ENCODE results near the gene POTEF.
"Not testable (repeated sequence)": the region's sequence is repeated elsewhere in the genome, so short reads cannot be mapped to it uniquely, and the experiment has no call there.

The POTEF gene

GRCh38 chr2:130159376-130159775 is 30.4 kb upstream of the POTEF start:
- H3K9me3 ChIP-seq (ENCODE audit: control insufficient read depth in 2 of 2, low read length in 2 of 2); H3K27me3 ChIP-seq (ENCODE audit: control insufficient read depth in 2 of 2, insufficient read depth in 2 of 2, low read length in 2 of 2); H3K27ac ChIP-seq (ENCODE audit: low read depth in 2 of 2, low read length in 2 of 2); H3K4me3 ChIP-seq (ENCODE audit: low read length in 2 of 2); H3K9ac ChIP-seq (ENCODE audit: low read depth in 1 of 2, low read length in 2 of 2); H3K4me1 ChIP-seq (ENCODE audit: control insufficient read depth in 2 of 2, insufficient read depth in 2 of 2, low read length in 2 of 2): not testable (repeated sequence)
- H3K36me3 ChIP-seq (ENCODE audit: control insufficient read depth in 2 of 2, insufficient read depth in 2 of 2, low read length in 2 of 2): peaks cover 7 to 22% of the 10 kb centered on the region in 2 donors

DNA sequence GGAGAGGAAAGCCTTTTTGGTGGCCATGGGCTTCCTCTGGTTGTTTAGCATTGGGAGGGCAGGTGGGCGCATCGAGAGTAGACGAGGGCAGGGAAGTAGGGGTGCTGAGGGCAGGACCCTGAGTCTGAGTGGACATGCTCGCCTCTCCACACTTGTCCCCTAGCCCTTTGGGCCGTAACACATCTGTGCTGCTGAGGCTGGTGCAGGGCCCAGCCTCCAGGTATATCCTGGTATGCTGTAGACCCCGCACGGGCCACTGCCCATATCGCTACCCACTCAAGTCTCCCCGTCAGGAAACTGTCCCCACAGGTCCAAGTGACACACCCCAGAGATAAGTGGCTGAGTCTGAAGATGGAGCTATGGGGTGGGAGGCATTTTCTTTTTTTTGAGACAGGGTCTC is 29.6 kb upstream of the POTEF start:
- Histone ChIP-seq H3K36me3 (ENCODE audit: control insufficient read depth in 2 of 2, insufficient read depth in 2 of 2, low read length in 2 of 2) (peaks cover 7 to 15% of the 10 kb centered on the region in 2 donors), H3K9me3 (ENCODE audit: control insufficient read depth in 2 of 2, low read length in 2 of 2) (no peaks in the 10 kb centered on the region), H3K27me3 (ENCODE audit: control insufficient read depth in 2 of 2, insufficient read depth in 2 of 2, low read length in 2 of 2) (no peaks in the 10 kb centered on the region), H3K9ac (ENCODE audit: low read depth in 1 of 2, low read length in 2 of 2) (no peak overlapping the region), H3K4me3 (ENCODE audit: low read length in 2 of 2) (no peak overlapping the region), H3K27ac (ENCODE audit: low read depth in 2 of 2, low read length in 2 of 2) (no peak overlapping the region), H3K4me1 (ENCODE audit: control insufficient read depth in 2 of 2, insufficient read depth in 2 of 2, low read length in 2 of 2) (no peaks in the 10 kb centered on the region)

DNA sequence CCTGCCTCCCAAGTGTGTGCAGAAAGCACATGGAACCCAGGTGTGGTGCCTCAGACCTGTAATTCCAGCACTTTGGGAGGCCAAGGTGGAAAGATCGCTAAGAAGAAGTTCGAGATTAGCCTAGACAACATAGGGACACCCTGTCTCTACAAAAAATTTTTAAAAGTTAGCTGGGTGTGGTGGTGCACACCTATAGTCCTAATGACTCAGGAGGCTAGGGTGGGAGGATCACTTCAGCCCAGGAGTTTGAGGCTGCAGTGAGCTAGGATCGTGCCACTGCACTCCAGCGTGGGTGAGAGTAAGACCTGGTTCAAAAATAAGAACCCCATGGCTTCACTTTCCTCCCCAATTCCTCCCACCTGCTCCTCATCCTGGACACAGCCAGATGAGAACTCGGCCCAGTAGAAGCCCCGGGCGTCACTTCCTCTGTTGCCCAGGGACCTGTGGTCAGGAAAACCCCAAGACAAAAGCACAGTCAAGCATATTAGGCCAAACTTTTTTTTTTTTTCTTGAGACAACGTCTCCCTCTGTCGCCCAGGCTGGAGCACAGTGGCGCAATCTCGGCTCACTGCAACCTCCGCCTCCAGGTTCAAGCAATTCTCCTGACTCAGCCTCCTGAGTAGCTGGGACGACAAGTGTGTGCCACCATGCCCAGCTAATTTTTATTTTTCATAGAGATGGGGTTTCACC is 28.9 kb upstream of the POTEF start:
- H3K27me3 ChIP-seq (ENCODE audit: control insufficient read depth in 2 of 2, insufficient read depth in 2 of 2, low read length in 2 of 2); H3K9ac ChIP-seq (ENCODE audit: low read depth in 1 of 2, low read length in 2 of 2); H3K27ac ChIP-seq (ENCODE audit: low read depth in 2 of 2, low read length in 2 of 2); H3K9me3 ChIP-seq (ENCODE audit: control insufficient read depth in 2 of 2, low read length in 2 of 2); H3K4me3 ChIP-seq (ENCODE audit: low read length in 2 of 2); H3K4me1 ChIP-seq (ENCODE audit: control insufficient read depth in 2 of 2, insufficient read depth in 2 of 2, low read length in 2 of 2): not testable (repeated sequence)
- H3K36me3 ChIP-seq (ENCODE audit: control insufficient read depth in 2 of 2, insufficient read depth in 2 of 2, low read length in 2 of 2): peaks cover 7 to 11% of the 10 kb centered on the region in 2 donors

- H3K4me3 ChIP-seq (ENCODE audit: low read length in 2 of 2); H3K9me3 ChIP-seq (ENCODE audit: control insufficient read depth in 2 of 2, low read length in 2 of 2): not testable (repeated sequence)
- peaks cover 8 to 10% of the 10 kb centered on the region in 2 donors for H3K36me3 ChIP-seq (ENCODE audit: control insufficient read depth in 2 of 2, insufficient read depth in 2 of 2, low read length in 2 of 2)
These were observed 28.3 kb upstream of the POTEF start for GRCh38 chr2:130157354-130157753.

DNA sequence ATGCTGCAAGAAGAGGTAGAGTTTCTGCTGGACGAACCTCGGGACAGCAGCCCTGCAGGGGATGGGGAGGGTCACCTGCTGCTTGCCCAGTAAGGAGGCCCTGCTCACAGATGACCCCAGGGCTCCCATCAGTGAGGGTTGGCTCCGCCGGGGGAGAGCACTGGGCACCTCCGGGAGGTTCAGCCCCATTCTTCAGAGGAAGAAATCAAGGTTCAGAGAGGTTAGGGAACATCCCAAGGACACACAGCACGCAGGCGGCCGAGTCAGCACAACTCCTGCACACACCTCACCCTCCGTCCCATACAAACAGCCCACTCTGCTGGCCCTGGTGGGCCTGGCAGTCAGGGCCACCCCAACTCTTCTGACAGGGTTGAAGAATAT is 27.6 kb upstream of the POTEF start:
- no peaks in the 10 kb centered on the region for H3K9me3 ChIP-seq (ENCODE audit: control insufficient read depth in 2 of 2, low read length in 2 of 2)
- no peaks in the 10 kb centered on the region for H3K4me1 ChIP-seq (ENCODE audit: control insufficient read depth in 2 of 2, insufficient read depth in 2 of 2, low read length in 2 of 2)
- no peak overlapping the region for H3K9ac ChIP-seq (ENCODE audit: low read depth in 1 of 2, low read length in 2 of 2)
- H3K36me3 ChIP-seq (ENCODE audit: control insufficient read depth in 2 of 2, insufficient read depth in 2 of 2, low read length in 2 of 2): peaks cover 6 to 14% of the 10 kb centered on the region in 2 donors
- H3K4me3 ChIP-seq (ENCODE audit: low read length in 2 of 2): no peak overlapping the region
- H3K27me3 ChIP-seq (ENCODE audit: control insufficient read depth in 2 of 2, insufficient read depth in 2 of 2, low read length in 2 of 2): no peaks in the 10 kb centered on the region
- H3K27ac ChIP-seq (ENCODE audit: low read depth in 2 of 2, low read length in 2 of 2): no peak overlapping the region

More at GRCh38 chr2:130157354-130157753, 28.3 kb upstream of the POTEF start:
- H3K4me1 ChIP-seq (ENCODE audit: control insufficient read depth in 2 of 2, insufficient read depth in 2 of 2, low read length in 2 of 2); H3K9ac ChIP-seq (ENCODE audit: low read depth in 1 of 2, low read length in 2 of 2); H3K27ac ChIP-seq (ENCODE audit: low read depth in 2 of 2, low read length in 2 of 2); H3K27me3 ChIP-seq (ENCODE audit: control insufficient read depth in 2 of 2, insufficient read depth in 2 of 2, low read length in 2 of 2): not testable (repeated sequence)

DNA sequence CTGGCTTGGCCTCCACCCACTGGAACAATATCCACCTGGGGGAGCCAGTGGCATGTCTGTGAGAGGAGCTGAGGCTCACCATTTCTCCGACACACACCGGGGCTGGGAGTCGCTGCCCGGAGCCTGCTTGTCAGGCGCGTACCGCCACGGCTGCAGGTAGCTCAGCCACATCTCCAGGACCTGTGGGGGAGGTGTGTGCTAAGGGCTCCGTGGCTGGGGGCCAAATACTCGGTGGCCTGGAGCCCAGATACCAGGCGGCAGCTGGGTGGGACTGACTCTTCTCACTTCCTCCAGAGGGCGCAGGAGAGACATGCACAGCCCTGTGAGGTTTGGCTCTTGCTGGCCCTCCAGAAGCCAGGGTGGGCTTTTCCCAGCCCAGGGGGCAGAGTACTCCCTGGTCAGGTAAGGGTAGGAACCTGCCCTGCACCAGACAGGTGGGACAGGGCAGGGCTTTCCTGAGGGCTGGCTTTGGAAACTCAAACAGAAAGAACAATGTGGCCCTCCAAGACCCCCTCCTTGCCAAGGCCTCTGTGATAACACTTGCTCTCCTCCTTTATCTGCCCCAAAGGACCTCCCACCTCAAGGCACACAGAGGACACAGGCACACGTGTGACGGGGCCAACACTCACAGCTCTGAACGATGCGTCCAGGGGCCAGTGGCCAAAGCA is 27.1 kb upstream of the POTEF start:
- H3K4me3 ChIP-seq (ENCODE audit: low read length in 2 of 2); H3K27me3 ChIP-seq (ENCODE audit: control insufficient read depth in 2 of 2, insufficient read depth in 2 of 2, low read length in 2 of 2); H3K4me1 ChIP-seq (ENCODE audit: control insufficient read depth in 2 of 2, insufficient read depth in 2 of 2, low read length in 2 of 2); H3K27ac ChIP-seq (ENCODE audit: low read depth in 2 of 2, low read length in 2 of 2); H3K9ac ChIP-seq (ENCODE audit: low read depth in 1 of 2, low read length in 2 of 2); H3K9me3 ChIP-seq (ENCODE audit: control insufficient read depth in 2 of 2, low read length in 2 of 2): not testable (repeated sequence)
- H3K36me3 ChIP-seq (ENCODE audit: control insufficient read depth in 2 of 2, insufficient read depth in 2 of 2, low read length in 2 of 2): peaks cover 6 to 14% of the 10 kb centered on the region in 2 donors

GRCh38 chr2:130154773-130155765 is 26.0 kb upstream of the POTEF start:
- H3K9ac ChIP-seq (ENCODE audit: low read depth in 1 of 2, low read length in 2 of 2): no peak overlapping the region
- H3K9me3 ChIP-seq (ENCODE audit: control insufficient read depth in 2 of 2, low read length in 2 of 2): no peaks in the 10 kb centered on the region
- no peaks in the 10 kb centered on the region for H3K27me3 ChIP-seq (ENCODE audit: control insufficient read depth in 2 of 2, insufficient read depth in 2 of 2, low read length in 2 of 2)
- no peak overlapping the region for H3K4me3 ChIP-seq (ENCODE audit: low read length in 2 of 2)
- peaks cover 6 to 14% of the 10 kb centered on the region in 2 donors for H3K36me3 ChIP-seq (ENCODE audit: control insufficient read depth in 2 of 2, insufficient read depth in 2 of 2, low read length in 2 of 2)
- no peak overlapping the region for H3K27ac ChIP-seq (ENCODE audit: low read depth in 2 of 2, low read length in 2 of 2)
- no peaks in the 10 kb centered on the region for H3K4me1 ChIP-seq (ENCODE audit: control insufficient read depth in 2 of 2, insufficient read depth in 2 of 2, low read length in 2 of 2)

- peaks cover 1 to 14% of the 10 kb centered on the region in 2 donors for H3K36me3 ChIP-seq (ENCODE audit: control insufficient read depth in 2 of 2, insufficient read depth in 2 of 2, low read length in 2 of 2)
- not testable (repeated sequence) for H3K4me3 ChIP-seq (ENCODE audit: low read length in 2 of 2); H3K9me3 ChIP-seq (ENCODE audit: control insufficient read depth in 2 of 2, low read length in 2 of 2); H3K27me3 ChIP-seq (ENCODE audit: control insufficient read depth in 2 of 2, insufficient read depth in 2 of 2, low read length in 2 of 2); H3K4me1 ChIP-seq (ENCODE audit: control insufficient read depth in 2 of 2, insufficient read depth in 2 of 2, low read length in 2 of 2); H3K27ac ChIP-seq (ENCODE audit: low read depth in 2 of 2, low read length in 2 of 2); H3K9ac ChIP-seq (ENCODE audit: low read depth in 1 of 2, low read length in 2 of 2)
These were observed 25.4 kb upstream of the POTEF start for GRCh38 chr2:130154423-130154770.

DNA sequence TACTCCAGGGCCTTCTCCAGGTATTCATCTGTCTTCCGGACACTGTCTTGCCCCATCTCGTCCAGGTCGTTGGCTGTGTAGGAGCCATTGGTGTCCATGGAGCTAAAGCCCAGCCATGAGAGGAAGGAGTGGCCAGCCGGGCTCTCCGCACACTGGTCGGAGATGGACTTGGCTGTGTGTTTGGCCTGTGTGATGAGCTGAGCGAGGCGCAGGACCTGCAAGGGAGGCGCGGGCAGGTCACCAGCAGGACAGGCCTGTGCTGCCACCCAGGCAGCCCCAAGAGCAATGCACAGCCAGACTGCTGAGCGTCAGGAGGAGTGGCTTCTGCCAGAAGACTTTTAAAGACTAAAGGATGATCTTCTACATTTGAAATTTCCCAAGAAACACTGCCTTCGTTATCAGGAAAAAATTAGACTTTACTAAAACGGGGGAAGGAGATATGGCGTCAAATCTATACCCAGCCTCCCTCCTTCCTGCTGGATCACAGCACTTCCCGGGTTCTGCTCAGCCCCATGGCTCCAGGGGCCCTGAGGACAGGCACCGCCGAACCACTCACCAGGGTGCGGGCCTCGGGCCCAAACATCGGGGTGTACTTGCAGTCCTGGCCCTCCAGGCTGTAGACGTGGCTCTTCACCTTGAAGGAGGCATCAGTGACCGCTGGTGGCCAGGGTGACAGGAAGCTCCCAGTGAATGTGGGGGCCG is 24.9 kb upstream of the POTEF start:
- H3K4me1 ChIP-seq (ENCODE audit: control insufficient read depth in 2 of 2, insufficient read depth in 2 of 2, low read length in 2 of 2); H3K27me3 ChIP-seq (ENCODE audit: control insufficient read depth in 2 of 2, insufficient read depth in 2 of 2, low read length in 2 of 2); H3K27ac ChIP-seq (ENCODE audit: low read depth in 2 of 2, low read length in 2 of 2); H3K9ac ChIP-seq (ENCODE audit: low read depth in 1 of 2, low read length in 2 of 2); H3K4me3 ChIP-seq (ENCODE audit: low read length in 2 of 2); H3K9me3 ChIP-seq (ENCODE audit: control insufficient read depth in 2 of 2, low read length in 2 of 2): not testable (repeated sequence)
- peaks cover 1 to 14% of the 10 kb centered on the region in 2 donors for H3K36me3 ChIP-seq (ENCODE audit: control insufficient read depth in 2 of 2, insufficient read depth in 2 of 2, low read length in 2 of 2)
